WTC11 (cell line): ENCODE data around the gene TIMM22.

Source experiments
- ATF6 ChIP-seq: sonication (generic); formaldehyde crosslinking; IDR thresholded peaks from 2 replicates; pipeline ENCODE4 v1.8.1; 2023; ENCODE audit warnings: mild to moderate bottlenecking, missing genetic modification reagents
- CREM ChIP-seq: sonication (generic); formaldehyde crosslinking; IDR thresholded peaks from 2 replicates; pipeline ENCODE4 v1.8.1; 2022; ENCODE audit warnings: mild to moderate bottlenecking, missing genetic modification reagents, moderate library complexity
- CTCF ChIP-seq: fragments of 200-600 bp; IDR thresholded peaks from 2 replicates; pipeline ENCODE4 v1.8.0; 2022; ENCODE audit warnings: antibody characterized with exemption
- IRF2 ChIP-seq: sonication (generic); formaldehyde crosslinking; IDR thresholded peaks from 2 replicates; pipeline ENCODE4 v1.8.0; 2022; ENCODE audit warnings: low read depth, missing genetic modification reagents, borderline replicate concordance
- MXD4 ChIP-seq: fragments of 250-450 bp; sonication (Bioruptor Pico); IDR thresholded peaks from 2 replicates; pipeline ENCODE4 v1.8.0; 2021; ENCODE audit warnings: mild to moderate bottlenecking, moderate library complexity, borderline replicate concordance
- NFYB ChIP-seq: sonication (generic); formaldehyde crosslinking; conservative IDR thresholded peaks from 2 replicates; pipeline ENCODE4 v1.8.0; 2022; ENCODE audit warnings: low read depth, missing genetic modification reagents
- RELA ChIP-seq: sonication (generic); formaldehyde crosslinking; IDR thresholded peaks from 2 replicates; pipeline ENCODE4 v1.8.1; 2022; ENCODE audit warnings: missing genetic modification reagents, mild to moderate bottlenecking, borderline replicate concordance
- TP53 ChIP-seq: sonication (generic); formaldehyde crosslinking; IDR thresholded peaks from 2 replicates; pipeline ENCODE4 v1.8.1; 2023; ENCODE audit warnings: mild to moderate bottlenecking, missing genetic modification reagents
- USF2 ChIP-seq: sonication (generic); formaldehyde crosslinking; IDR thresholded peaks from 2 replicates; pipeline ENCODE4 v1.8.1; 2023; ENCODE audit warnings: mild to moderate bottlenecking, missing genetic modification reagents, moderate library complexity
- ZNF232 ChIP-seq: sonication (generic); formaldehyde crosslinking; IDR thresholded peaks from 2 replicates; pipeline ENCODE4 v1.8.0; 2022; ENCODE audit warnings: mild to moderate bottlenecking, missing genetic modification reagents
- ZNF281 ChIP-seq: sonication (generic); formaldehyde crosslinking; IDR thresholded peaks from 2 replicates; pipeline ENCODE4 v1.8.0; 2023; ENCODE audit warnings: mild to moderate bottlenecking, missing genetic modification reagents
- ZNF671 ChIP-seq: fragments of 250-450 bp; sonication (Bioruptor Pico); IDR thresholded peaks from 2 replicates; pipeline ENCODE4 v1.8.0; 2021; ENCODE audit warnings: mild to moderate bottlenecking

GRCh38 chr17:983921-984320, 13.0 kb upstream of the TIMM22 start:
- TF ChIP-seq CTCF (no peak), CREM (no peak), RELA (no peak), ZNF671 (CRISPR knock-in tag) (no peak), MXD4 (CRISPR knock-in tag) (no peak), ATF6 (CRISPR knock-in tag) (no peak), USF2 (CRISPR knock-in tag) (no peak), ZNF232 (CRISPR knock-in tag) (no peak), ZNF281 (CRISPR knock-in tag) (no peak), IRF2 (CRISPR knock-in tag) (no peak), TP53 (CRISPR knock-in tag) (no peak), NFYB (CRISPR knock-in tag) (no peak)
